ENCODE data around the gene FAM83G. TPM values are rescaled to one million over a fixed set of nuclear protein-coding genes. Genes with fewer than 3 reads are reported as not detected.

FAM83G gene
- total and polyA plus RNA-seq, 2 experiments from 2014 or later = 14.7 to 25.4 TPM

DNA sequence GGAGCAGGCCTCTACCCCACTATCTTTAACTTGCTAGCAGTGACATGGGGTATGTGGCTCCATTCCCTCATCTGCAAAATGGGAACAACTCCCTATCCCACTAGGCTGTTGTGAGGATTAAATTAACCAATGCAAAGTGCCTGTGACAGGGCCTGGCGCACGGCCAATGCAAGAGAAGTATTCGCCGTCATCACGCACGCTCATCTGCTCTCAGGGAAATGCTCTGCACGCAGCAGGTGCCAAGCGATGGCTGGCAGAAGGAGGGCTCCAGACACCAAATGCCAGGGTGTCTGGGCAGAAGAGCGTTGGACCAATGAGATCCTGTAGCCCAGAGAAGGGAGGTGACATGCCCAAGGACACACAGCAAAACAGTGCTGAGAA is 17.3 kb downstream of the FAM83G start:
- no peak for DNase-seq (ENCODE audit: low spot score)

DNA sequence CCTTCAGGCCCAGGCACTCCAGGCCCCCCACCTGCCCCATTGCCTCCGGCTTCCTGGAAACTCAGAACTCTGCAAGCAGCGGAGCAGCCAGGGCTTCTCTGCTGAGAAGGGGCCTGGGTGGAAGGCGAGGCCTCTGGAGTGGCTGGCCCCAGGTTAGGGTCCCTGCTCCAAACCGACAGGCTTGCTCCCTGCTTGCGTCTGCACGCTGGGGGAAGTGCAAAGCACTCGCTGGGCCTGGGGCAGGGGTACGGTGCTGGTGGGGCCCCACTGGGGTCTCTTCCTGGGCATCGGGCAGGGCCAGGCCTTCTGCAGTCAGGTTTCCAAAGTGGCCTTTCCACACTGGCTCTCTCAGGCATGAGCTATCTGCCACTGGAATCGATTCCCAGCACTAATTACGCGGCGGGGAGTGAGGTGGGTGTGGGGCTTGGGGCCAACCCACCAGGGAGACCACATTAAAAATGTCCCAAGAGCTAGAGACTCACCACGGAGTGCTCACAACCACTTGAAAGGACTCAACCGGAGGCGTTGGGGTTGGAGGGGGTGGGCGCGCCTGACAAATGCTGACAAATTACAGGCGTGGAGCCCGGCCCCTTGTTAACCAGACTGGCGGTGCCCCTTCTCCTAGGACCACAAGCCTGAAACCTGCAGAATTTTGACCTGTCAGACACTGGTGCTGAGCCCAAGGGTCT is 17.9 kb downstream of the FAM83G start:
- no peak for DNase-seq (ENCODE audit: low spot score)
- Histone ChIP-seq H2AFZ (no peak overlapping the region), H3K79me2 (peaks cover 17% of the 10 kb centered on the region), H3K4me1 (ENCODE audit: insufficient read depth) (peaks cover 13% of the 10 kb centered on the region), H4K20me1 (ENCODE audit: insufficient read depth, poor library complexity, severe bottlenecking) (no peaks in the 10 kb centered on the region), H3K27me3 (no peaks in the 10 kb centered on the region), H3K27ac (no peak overlapping the region), H3K36me3 (replicated peaks; ENCODE audit: insufficient read depth, low read depth) (no peaks in the 10 kb centered on the region), H3K9me3 (ENCODE audit: low read depth) (no peaks in the 10 kb centered on the region), H3K9me2 (replicated peaks; ENCODE audit: insufficient read depth) (no peaks in the 10 kb centered on the region), H3K4me2 (no peak overlapping the region), H3K4me3 (no peak overlapping the region)
- TF ChIP-seq EZH2phosphoT487 (IDR thresholded peaks at IDR 0.05; ENCODE audit: low read depth, severe bottlenecking, unreplicated experiment) (no peak), EZH2 (IDR thresholded peaks at IDR 0.05; ENCODE audit: borderline replicate concordance) (no peak)
- TF ChIP-seq, protein P1, sequence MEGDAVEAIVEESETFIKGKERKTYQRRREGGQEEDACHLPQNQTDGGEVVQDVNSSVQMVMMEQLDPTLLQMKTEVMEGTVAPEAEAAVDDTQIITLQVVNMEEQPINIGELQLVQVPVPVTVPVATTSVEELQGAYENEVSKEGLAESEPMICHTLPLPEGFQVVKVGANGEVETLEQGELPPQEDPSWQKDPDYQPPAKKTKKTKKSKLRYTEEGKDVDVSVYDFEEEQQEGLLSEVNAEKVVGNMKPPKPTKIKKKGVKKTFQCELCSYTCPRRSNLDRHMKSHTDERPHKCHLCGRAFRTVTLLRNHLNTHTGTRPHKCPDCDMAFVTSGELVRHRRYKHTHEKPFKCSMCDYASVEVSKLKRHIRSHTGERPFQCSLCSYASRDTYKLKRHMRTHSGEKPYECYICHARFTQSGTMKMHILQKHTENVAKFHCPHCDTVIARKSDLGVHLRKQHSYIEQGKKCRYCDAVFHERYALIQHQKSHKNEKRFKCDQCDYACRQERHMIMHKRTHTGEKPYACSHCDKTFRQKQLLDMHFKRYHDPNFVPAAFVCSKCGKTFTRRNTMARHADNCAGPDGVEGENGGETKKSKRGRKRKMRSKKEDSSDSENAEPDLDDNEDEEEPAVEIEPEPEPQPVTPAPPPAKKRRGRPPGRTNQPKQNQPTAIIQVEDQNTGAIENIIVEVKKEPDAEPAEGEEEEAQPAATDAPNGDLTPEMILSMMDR (IDR thresholded peaks at IDR 0.05; ENCODE audit: poor library complexity) = no peak
- WGBS (ENCODE audit: low lambda C conversion rate, missing lambda C conversion rate) = 87% methylated on average over 21 of the region's 21 CpGs

More for the DNA sequence above, 17.3 kb downstream of the FAM83G start:
- Histone ChIP-seq H2AFZ (no peak overlapping the region), H3K9me3 (ENCODE audit: low read depth) (no peaks in the 10 kb centered on the region), H3K27ac (no peak overlapping the region), H3K27me3 (no peaks in the 10 kb centered on the region), H3K4me1 (ENCODE audit: insufficient read depth) (peaks cover 8% of the 10 kb centered on the region), H3K9me2 (replicated peaks; ENCODE audit: insufficient read depth) (no peaks in the 10 kb centered on the region), H3K36me3 (replicated peaks; ENCODE audit: insufficient read depth, low read depth) (no peaks in the 10 kb centered on the region), H3K79me2 (peaks cover 17% of the 10 kb centered on the region), H4K20me1 (ENCODE audit: insufficient read depth, poor library complexity, severe bottlenecking) (no peaks in the 10 kb centered on the region), H3K4me3 (no peak overlapping the region), H3K4me2 (no peak overlapping the region)
- TF ChIP-seq, protein P1 (IDR thresholded peaks at IDR 0.05; ENCODE audit: poor library complexity) = no peak
- TF ChIP-seq EZH2 (IDR thresholded peaks at IDR 0.05; ENCODE audit: borderline replicate concordance) = no peak
- no peak for TF ChIP-seq EZH2phosphoT487 (IDR thresholded peaks at IDR 0.05; ENCODE audit: low read depth, severe bottlenecking, unreplicated experiment)
- 96% methylated on average over 9 of the region's 9 CpGs for WGBS (ENCODE audit: low lambda C conversion rate, missing lambda C conversion rate)

DNA sequence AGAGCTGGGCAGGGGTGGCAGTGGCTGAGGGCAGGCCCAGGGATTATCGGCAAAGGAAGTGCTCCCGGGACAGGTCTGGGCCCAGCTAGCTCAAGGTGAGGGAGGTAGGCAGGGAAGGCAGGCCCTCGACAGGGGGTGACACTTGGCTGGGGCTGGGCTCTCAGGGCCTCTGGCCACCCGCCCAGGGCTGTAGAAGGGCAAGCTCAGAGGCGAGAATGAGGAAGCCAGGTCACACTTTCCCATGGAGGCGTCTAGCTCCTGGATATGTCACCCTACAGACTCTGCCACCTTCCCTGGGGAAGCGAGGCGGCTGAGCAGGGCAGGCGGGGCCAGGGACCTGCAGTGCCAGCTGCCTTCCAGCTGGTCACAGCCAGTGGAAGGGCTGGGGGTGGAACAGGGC is 19.1 kb downstream of the FAM83G start:
- Histone ChIP-seq H3K79me2 (peaks cover 9% of the 10 kb centered on the region), H3K4me1 (ENCODE audit: insufficient read depth) (peaks cover 19% of the 10 kb centered on the region), H3K27me3 (no peaks in the 10 kb centered on the region), H3K9me2 (replicated peaks; ENCODE audit: insufficient read depth) (no peaks in the 10 kb centered on the region), H3K27ac (no peak overlapping the region), H3K9me3 (ENCODE audit: low read depth) (no peaks in the 10 kb centered on the region), H3K36me3 (replicated peaks; ENCODE audit: insufficient read depth, low read depth) (no peaks in the 10 kb centered on the region), H3K4me2 (no peak overlapping the region), H2AFZ (no peak overlapping the region), H4K20me1 (ENCODE audit: insufficient read depth, poor library complexity, severe bottlenecking) (no peaks in the 10 kb centered on the region), H3K4me3 (no peak overlapping the region)
- WGBS (ENCODE audit: low lambda C conversion rate, missing lambda C conversion rate) = 91% methylated on average over 9 of the region's 9 CpGs
- DNase-seq (ENCODE audit: low spot score) = no peak
- TF ChIP-seq EZH2 (IDR thresholded peaks at IDR 0.05; ENCODE audit: borderline replicate concordance) = no peak
- TF ChIP-seq EZH2phosphoT487 (IDR thresholded peaks at IDR 0.05; ENCODE audit: low read depth, severe bottlenecking, unreplicated experiment) = no peak
- TF ChIP-seq, protein P1 (IDR thresholded peaks at IDR 0.05; ENCODE audit: poor library complexity) = no peak

Data from hepatocyte (in vitro differentiated cells).